Stomach (tissue), 9 donors: ENCODE measurements around the gene TMEM250. TPM values are rescaled to one million over a fixed set of nuclear protein-coding genes. Genes with fewer than 3 reads are reported as not detected.

Experiments used
- DNase-seq, 2 donors: peaks; one replicate each; pipeline versions ENCODE4 v3.0.0 to v3.0.0-alpha.2; 2013 to 2019
- H3K27ac ChIP-seq, 5 donors: fragments of 200-600 bp in 4 of 5; sonication (generic) in 4 of 5; one replicate each; pipeline ENCODE4 v1.5.1; 2013 to 2019; ENCODE audit warnings: mild to moderate bottlenecking in 1 of 5, moderate library complexity in 1 of 5
- H3K27me3 ChIP-seq, 3 donors: fragments of 200-600 bp; sonication (generic); one replicate each; pipeline ENCODE4 v1.5.1; 2017 to 2019; ENCODE audit warnings: mixed run types in 1 of 3
- H3K36me3 ChIP-seq, 4 donors: fragments of 200-600 bp; sonication (generic); 1 replicate in 3 of 4; 2 replicates in 1 of 4; pipeline ENCODE4 v1.5.1; 2016 to 2019
- H3K4me1 ChIP-seq, 4 donors: fragments of 200-600 bp; sonication (generic); one replicate each; pipeline ENCODE4 v1.5.1; 2016 to 2019
- H3K4me3 ChIP-seq, 4 donors: fragments of 200-600 bp; sonication (generic) in 3 of 4; one replicate each; pipeline ENCODE4 v1.5.1; 2016 to 2019; ENCODE audit warnings: mild to moderate bottlenecking in 1 of 4
- H3K9me3 ChIP-seq, 4 donors: fragments of 200-600 bp; sonication (generic); one replicate each; pipeline ENCODE4 v1.5.1; 2016 to 2019
- EP300 ChIP-seq: sonication (generic); formaldehyde crosslinking; IDR thresholded peaks from one replicate; pipeline ENCODE4 v1.6.1; 2017; ENCODE audit warnings: antibody characterized with exemption
- POLR2A ChIP-seq, 4 donors: fragments of 450-650 bp; IDR thresholded peaks; one replicate each; pipeline ENCODE4 v1.6.1; 2016; ENCODE audit warnings: antibody characterized with exemption in 4 of 4, control low read depth in 2 of 4, mild to moderate bottlenecking in 1 of 4, moderate library complexity in 1 of 4
- POLR2AphosphoS5 ChIP-seq, 3 donors: sonication (generic); formaldehyde crosslinking; IDR thresholded peaks; one replicate each; pipeline ENCODE4 v1.6.1; 2016; ENCODE audit warnings: antibody characterized with exemption in 3 of 3
- WGBS, 5 donors: extraction: QIAGEN DNeasy Blood & Tissue Kit in 3 of 5; methylation state at CpG; one replicate each; pipeline versions ENCODE4 v1.1.5 to v1.1.7; 2013 to 2018; 5-methylcytosine and 5-hydroxymethylcytosine counted together
- intact Hi-C: fragments of 100-400 bp; cut with DNase I; formaldehyde crosslinking; loops from one replicate; pipeline ENCODE4 v1.15.1; 2023; ENCODE audit warnings: low total_unique reads
- polyA plus RNA-seq, 3 donors: library from polyadenylated mRNA; stranded (reverse); fragments of 200-250 nt; gene quantifications; one replicate each; pipeline ENCODE4 v1.2.3, GENCODE V29; 2013
- total RNA-seq, 5 donors: library from RNA; depleted of rRNA; stranded (reverse); fragments of >200 nt; gene quantifications; one replicate each; pipeline versions ENCODE4 v1.1.0 to v1.2.3, GENCODE V29; 2014 to 2016
- TF ChIP-seq, protein P1 (sequence below), 7 experiments: fragments of 450-650 bp in 4 of 7; fragments of 200-600 bp in 3 of 7; sonication (generic) in 3 of 7; IDR thresholded peaks; one replicate each; pipeline ENCODE4 v1.5.1; 2016 to 2019; ENCODE audit warnings: antibody characterized with exemption in 7 of 7, control low read depth in 2 of 7, mild to moderate bottlenecking in 1 of 7
- donor health status: healthy with polysubstance abuse.
- donor health status: Bipolar disorder and iron deficiency.
- donor health status: healthy.

The TMEM250 gene
- total and polyA plus RNA-seq, 8 donors, result 15.6 to 105 (median 22.6) TPM

GRCh38 chr9:136136127-136136925 is 17.7 kb upstream of the TMEM250 start:
- Histone ChIP-seq H3K4me1 (peaks cover 9 to 27% (median 25%) of the 10 kb centered on the region in 4 donors), H3K9me3 (no peaks in the 10 kb centered on the region)

DNA sequence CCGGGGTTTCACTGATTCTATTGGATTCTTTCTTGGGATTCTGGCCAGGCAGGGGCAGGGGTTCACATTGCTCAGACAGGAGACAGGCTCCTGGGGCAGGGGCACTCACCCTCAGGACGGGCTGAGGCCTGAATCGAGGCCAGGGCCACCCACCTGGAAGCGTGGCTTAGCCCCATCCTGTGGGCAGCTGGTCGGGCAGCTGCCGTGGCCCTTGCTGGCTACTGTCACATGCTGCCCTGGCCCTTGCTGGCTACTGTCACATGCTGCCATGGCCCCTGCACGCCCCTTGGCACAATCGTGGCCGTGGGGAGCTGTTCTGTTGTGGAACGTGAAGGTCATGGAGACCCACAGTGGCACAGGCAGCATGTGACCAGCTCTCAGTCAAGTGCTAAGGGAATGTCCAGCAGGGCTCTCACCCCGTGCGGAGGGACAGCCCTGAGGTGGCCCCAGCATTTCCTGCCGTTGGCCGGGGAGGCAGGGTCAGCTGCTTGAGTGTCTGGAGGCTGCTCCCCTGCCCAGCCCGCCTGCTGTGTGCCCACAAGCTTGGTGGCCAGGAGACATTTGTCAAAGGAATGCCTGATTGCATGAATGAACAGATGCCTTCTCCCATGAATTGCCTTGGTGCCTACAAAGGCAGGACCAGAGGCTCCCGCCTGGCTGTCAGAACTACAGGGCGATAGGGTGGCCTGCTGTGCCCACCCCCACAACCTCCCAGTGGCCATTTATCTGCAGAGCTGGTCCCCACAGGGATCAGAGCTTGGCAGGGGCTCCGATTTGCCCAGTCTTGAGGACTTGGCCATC is 16.9 kb upstream of the TMEM250 start:
- intact Hi-C loops, result no loop called here

More at GRCh38 chr9:136136127-136136925, 17.7 kb upstream of the TMEM250 start:
- intact Hi-C loops, result no loop called here
- no peaks in the 10 kb centered on the region for H3K36me3 ChIP-seq
- TF ChIP-seq POLR2AphosphoS5 (IDR thresholded peaks at IDR 0.05), result no peak
- TF ChIP-seq EP300, result no peak
- 80 to 87% (median 84%) methylated on average over 32 to 33 of the region's 33 CpGs for WGBS, 5 donors
- no peak overlapping the region for H3K27ac ChIP-seq
- H3K27me3 ChIP-seq, result peaks cover 0 to 80% (median 65%) of the 10 kb centered on the region in 3 donors
- no peak for DNase-seq
- H3K4me3 ChIP-seq, result no peak overlapping the region

DNA sequence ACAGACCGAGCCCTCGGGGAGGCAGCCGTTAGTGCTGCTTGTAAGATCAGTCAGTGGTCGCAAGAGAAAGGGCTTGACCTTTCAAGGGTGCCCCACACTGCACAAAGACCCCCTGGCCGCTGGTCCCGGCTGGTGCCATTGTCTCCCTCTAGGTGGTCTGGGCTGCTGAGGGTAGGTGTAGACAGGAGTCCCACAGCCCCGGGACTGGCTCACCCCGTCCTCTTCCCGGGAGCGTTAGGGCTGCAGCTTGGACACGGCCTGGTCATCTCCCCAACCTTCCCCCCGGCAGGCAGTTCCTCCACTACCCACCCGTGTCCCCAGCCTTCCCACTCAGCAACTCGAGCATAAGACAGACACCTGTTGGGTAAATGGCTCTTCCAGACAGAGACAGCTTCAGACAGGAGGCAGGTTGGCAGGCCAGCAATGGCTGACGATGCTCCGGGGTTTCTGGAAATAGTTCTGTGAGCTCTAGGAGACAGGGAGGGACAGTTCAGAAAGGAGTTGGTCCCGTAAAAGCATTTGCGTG is 15.3 kb upstream of the TMEM250 start:
- Histone ChIP-seq H3K36me3 (no peaks in the 10 kb centered on the region), H3K27ac (no peak overlapping the region), H3K4me3 (peak overlapping the region in 1 of 4 donors; percentile 54), H3K27me3 (peaks cover 0 to 94% (median 70%) of the 10 kb centered on the region in 3 donors), H3K4me1 (peaks cover 9 to 37% (median 35%) of the 10 kb centered on the region in 4 donors), H3K9me3 (no peaks in the 10 kb centered on the region)
- TF ChIP-seq POLR2A (IDR thresholded peaks at IDR 0.05) (no peak), POLR2AphosphoS5 (IDR thresholded peaks at IDR 0.05) (no peak), EP300 (no peak)
- TF ChIP-seq, protein P1, sequence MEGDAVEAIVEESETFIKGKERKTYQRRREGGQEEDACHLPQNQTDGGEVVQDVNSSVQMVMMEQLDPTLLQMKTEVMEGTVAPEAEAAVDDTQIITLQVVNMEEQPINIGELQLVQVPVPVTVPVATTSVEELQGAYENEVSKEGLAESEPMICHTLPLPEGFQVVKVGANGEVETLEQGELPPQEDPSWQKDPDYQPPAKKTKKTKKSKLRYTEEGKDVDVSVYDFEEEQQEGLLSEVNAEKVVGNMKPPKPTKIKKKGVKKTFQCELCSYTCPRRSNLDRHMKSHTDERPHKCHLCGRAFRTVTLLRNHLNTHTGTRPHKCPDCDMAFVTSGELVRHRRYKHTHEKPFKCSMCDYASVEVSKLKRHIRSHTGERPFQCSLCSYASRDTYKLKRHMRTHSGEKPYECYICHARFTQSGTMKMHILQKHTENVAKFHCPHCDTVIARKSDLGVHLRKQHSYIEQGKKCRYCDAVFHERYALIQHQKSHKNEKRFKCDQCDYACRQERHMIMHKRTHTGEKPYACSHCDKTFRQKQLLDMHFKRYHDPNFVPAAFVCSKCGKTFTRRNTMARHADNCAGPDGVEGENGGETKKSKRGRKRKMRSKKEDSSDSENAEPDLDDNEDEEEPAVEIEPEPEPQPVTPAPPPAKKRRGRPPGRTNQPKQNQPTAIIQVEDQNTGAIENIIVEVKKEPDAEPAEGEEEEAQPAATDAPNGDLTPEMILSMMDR (IDR thresholded peaks at IDR 0.05), result no peak
- no peak for DNase-seq
- 23 to 35% (median 31%) methylated on average over 15 to 18 of the region's 18 CpGs for WGBS, 5 donors
- intact Hi-C loops, result no loop called here

More for the DNA sequence above, 16.9 kb upstream of the TMEM250 start:
- peaks cover 0 to 88% (median 68%) of the 10 kb centered on the region in 3 donors for H3K27me3 ChIP-seq
- no peak overlapping the region for H3K4me3 ChIP-seq
- no peak for DNase-seq
- H3K27ac ChIP-seq, result no peak overlapping the region
- no peaks in the 10 kb centered on the region for H3K9me3 ChIP-seq
- TF ChIP-seq POLR2AphosphoS5 (IDR thresholded peaks at IDR 0.05) (no peak), POLR2A (IDR thresholded peaks at IDR 0.05) (no peak), EP300 (no peak)
- TF ChIP-seq, protein P1 (IDR thresholded peaks at IDR 0.05), result no peak
- H3K36me3 ChIP-seq, result no peaks in the 10 kb centered on the region
- WGBS, 5 donors, result 60 to 66% (median 65%) methylated on average over 6 to 18 of the region's 18 CpGs
- peaks cover 9 to 35% (median 33%) of the 10 kb centered on the region in 4 donors for H3K4me1 ChIP-seq

DNA sequence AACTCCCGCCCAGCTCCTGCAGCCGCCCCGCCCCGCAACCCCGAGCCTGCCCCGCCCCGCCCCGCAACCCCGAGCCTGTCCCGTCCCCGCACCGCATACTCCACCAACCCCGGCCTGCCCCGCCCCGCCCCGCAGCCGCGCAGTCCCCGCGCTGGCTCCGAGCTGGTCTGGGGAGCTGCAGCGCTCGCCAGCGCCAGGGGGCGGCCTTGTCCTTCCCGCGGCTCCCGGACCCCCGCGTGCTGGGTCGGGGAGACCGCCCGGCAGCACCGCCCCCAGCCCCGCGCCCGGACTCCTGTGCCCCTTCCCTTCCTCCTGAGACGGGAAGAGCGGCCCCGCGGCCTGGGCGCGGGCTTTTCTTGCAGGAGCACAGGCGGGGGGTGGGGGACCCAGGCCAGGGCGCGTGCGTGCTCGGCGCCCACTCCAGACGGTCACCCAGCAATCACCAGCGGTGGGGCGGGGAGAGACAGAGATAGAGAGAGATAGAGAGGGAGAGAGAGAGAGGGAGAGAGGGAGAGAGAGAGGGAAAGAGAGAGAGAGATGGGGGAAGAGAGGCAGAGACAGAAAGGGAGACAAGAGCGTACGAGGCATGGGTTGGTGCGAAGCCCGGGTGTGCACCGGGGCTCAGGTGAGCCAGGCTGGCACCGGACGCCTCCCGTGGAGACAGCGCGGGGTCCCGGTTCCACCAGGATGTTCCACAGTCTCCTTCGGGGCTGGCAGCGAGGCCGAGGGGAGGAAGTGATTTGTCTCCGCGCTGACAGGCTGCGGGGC is 14.7 kb upstream of the TMEM250 start:
- peaks cover 9 to 37% (median 35%) of the 10 kb centered on the region in 4 donors for H3K4me1 ChIP-seq
- H3K4me3 ChIP-seq, result peak overlapping the region; percentile 36 to 54 (median 46)
- H3K36me3 ChIP-seq, result no peaks in the 10 kb centered on the region
- H3K9me3 ChIP-seq, result no peaks in the 10 kb centered on the region
- peaks cover 0 to 92% (median 66%) of the 10 kb centered on the region in 3 donors for H3K27me3 ChIP-seq
- no peak overlapping the region for H3K27ac ChIP-seq
- no peak for TF ChIP-seq EP300
- no peak for TF ChIP-seq POLR2A (IDR thresholded peaks at IDR 0.05)
- TF ChIP-seq, protein P1 (IDR thresholded peaks at IDR 0.05), result peak in 2 of 7 experiments; percentile 29
- no peak for TF ChIP-seq POLR2AphosphoS5 (IDR thresholded peaks at IDR 0.05)
- intact Hi-C loops, result no loop called here
- DNase-seq, result peak in 1 of 2 donors; percentile 79
- whole genome bisulfite sequencing, 5 donors, result 3 to 5% (median 4%) methylated on average over 39 to 63 of the region's 69 CpGs
